SU-DHL-6 (cell line): ENCODE data around the gene GSTO2.
"Not testable (repeated sequence)": the region's sequence is repeated elsewhere in the genome, so short reads cannot be mapped to it uniquely, and the experiment has no call there.

ENCODE experiments used
- H2AFZ ChIP-seq: fragments of 200-600 bp; sonication (generic); 2 replicates; pipeline ENCODE4 v1.6.1; 2014; ENCODE audit warnings: low read depth, mild to moderate bottlenecking, moderate library complexity, mixed read lengths, antibody characterized with exemption, low read length; ENCODE audit not compliant: severe bottlenecking
- H3F3A ChIP-seq: fragments of 200-600 bp; shearing (Covaris generic); 2 replicates; pipeline ENCODE4 v1.6.0; 2016; ENCODE audit warnings: antibody characterized with exemption, mild to moderate bottlenecking; ENCODE audit not compliant: insufficient read depth
- H3K27ac ChIP-seq: fragments of 200-600 bp; sonication (generic); 2 replicates; pipeline ENCODE4 v1.5.1; 2016; ENCODE audit warnings: low read depth, mild to moderate bottlenecking, low read length, moderate library complexity, mixed read lengths
- H3K27me3 ChIP-seq: fragments of 200-600 bp; sonication (generic), shearing (Covaris generic); 2 replicates; pipeline ENCODE4 v1.6.0; 2014; ENCODE audit warnings: mild to moderate bottlenecking, low read length
- H3K36me3 ChIP-seq: fragments of 200-600 bp; sonication (generic); 2 replicates; pipeline ENCODE4 v1.6.1; 2014; ENCODE audit warnings: mild to moderate bottlenecking, low read length, mixed read lengths
- H3K4me2 ChIP-seq: fragments of 300-600, 200-600 bp; shearing (Covaris generic), sonication (generic); 2 replicates; pipeline ENCODE4 v1.6.0; 2014; ENCODE audit warnings: low read length, low read depth, mild to moderate bottlenecking; ENCODE audit not compliant: poor library complexity, severe bottlenecking
- H3K4me3 ChIP-seq: fragments of 200-600 bp; sonication (generic); 2 replicates; pipeline ENCODE4 v1.5.1; 2014; ENCODE audit warnings: antibody characterized with exemption, low read length, mild to moderate bottlenecking, mixed read lengths; ENCODE audit not compliant: insufficient read depth, poor library complexity, severe bottlenecking
- H3K79me2 ChIP-seq: fragments of 200-600 bp; sonication (generic); 2 replicates; pipeline ENCODE4 v1.6.1; 2014; ENCODE audit warnings: mild to moderate bottlenecking, low read length, moderate library complexity; ENCODE audit not compliant: insufficient read depth
- H3K9ac ChIP-seq: fragments of 200-600 bp; sonication (generic); 2 replicates; pipeline ENCODE4 v1.7.0; 2014; ENCODE audit warnings: mild to moderate bottlenecking, low read length
- H3K9me2 ChIP-seq: fragments of 200-600 bp; sonication (generic); replicated peaks from 2 replicates; pipeline ENCODE4 v1.6.1; 2014; ENCODE audit warnings: low read length; ENCODE audit not compliant: insufficient read depth
- H3K9me3 ChIP-seq: fragments of 200-600 bp; sonication (generic); 2 replicates; pipeline ENCODE4 v1.6.1; 2014; ENCODE audit warnings: low read length, mixed read lengths; ENCODE audit not compliant: insufficient read depth
- H4K20me1 ChIP-seq: fragments of 200-600 bp; sonication (generic); 2 replicates; pipeline ENCODE4 v1.6.1; 2014; ENCODE audit warnings: low read depth, mild to moderate bottlenecking, antibody characterized with exemption, low read length, moderate library complexity, mixed read lengths
- CTCF ChIP-seq: fragments of 200-600 bp; sonication (generic); IDR thresholded peaks from one replicate; pipeline ENCODE4 v1.5.1; 2017; ENCODE audit warnings: antibody characterized with exemption, mild to moderate bottlenecking, low read length, moderate library complexity; ENCODE audit not compliant: insufficient read depth, poor library complexity, severe bottlenecking
- EZH2phosphoT487 ChIP-seq: fragments of 200-600 bp; sonication (generic), shearing (Covaris generic); conservative IDR thresholded peaks from 2 replicates; pipeline ENCODE4 v1.6.1; 2018; ENCODE audit warnings: mild to moderate bottlenecking, antibody characterized with exemption, low read length, moderate library complexity, mixed read lengths

Gene GSTO2

GRCh38 chr10:104240078-104240477 is 28.9 kb upstream of the GSTO2 start:
- H3K9me2 ChIP-seq: no peaks in the 10 kb centered on the region
- no peak for TF ChIP-seq EZH2phosphoT487
- no peak for TF ChIP-seq CTCF
- H3K9ac ChIP-seq: no peak overlapping the region
- no peak overlapping the region for H3K27ac ChIP-seq
- H3K36me3 ChIP-seq: no peaks in the 10 kb centered on the region
- H3K4me2 ChIP-seq: no peak overlapping the region
- H3F3A ChIP-seq: no peaks in the 10 kb centered on the region
- H3K79me2 ChIP-seq: no peaks in the 10 kb centered on the region
- 0 out of 2 replicates have a peak, but pooled peaks cover 8% of the 10 kb centered on the region for H3K9me3 ChIP-seq
- no peaks in the 10 kb centered on the region for H4K20me1 ChIP-seq
- no peak overlapping the region for H2AFZ ChIP-seq
- no peak overlapping the region for H3K4me3 ChIP-seq
- no peaks in the 10 kb centered on the region for H3K27me3 ChIP-seq

- H3K79me2 ChIP-seq: no peaks in the 10 kb centered on the region
- H3K9ac ChIP-seq: no peak overlapping the region
- no peak overlapping the region for H3K4me3 ChIP-seq
- TF ChIP-seq CTCF: no peak
- no peak for TF ChIP-seq EZH2phosphoT487
- no peak overlapping the region for H3K27ac ChIP-seq
- H3K36me3 ChIP-seq: no peaks in the 10 kb centered on the region
- no peaks in the 10 kb centered on the region for H3K27me3 ChIP-seq
- no peak overlapping the region for H2AFZ ChIP-seq
- no peaks in the 10 kb centered on the region for H3F3A ChIP-seq
- no peaks in the 10 kb centered on the region for H4K20me1 ChIP-seq
- H3K4me2 ChIP-seq: no peak overlapping the region
- no peaks in the 10 kb centered on the region for H3K9me3 ChIP-seq
- H3K9me2 ChIP-seq: no peaks in the 10 kb centered on the region
Measured at GRCh38 chr10:104242545-104242944, 26.4 kb upstream of the GSTO2 start.

- not testable (repeated sequence) for H3K36me3 ChIP-seq, H3K4me3 ChIP-seq, H3K79me2 ChIP-seq, H3F3A ChIP-seq, H3K9me3 ChIP-seq, H3K27me3 ChIP-seq, H3K9me2 ChIP-seq, H3K9ac ChIP-seq, H3K4me2 ChIP-seq, H2AFZ ChIP-seq, H4K20me1 ChIP-seq, H3K27ac ChIP-seq
Measured at GRCh38 chr10:104243009-104243408, 26.0 kb upstream of the GSTO2 start.

- Histone ChIP-seq H3K36me3 (no peaks in the 10 kb centered on the region), H3K4me2 (no peak overlapping the region), H3K9me3 (no peaks in the 10 kb centered on the region), H3K27me3 (no peaks in the 10 kb centered on the region), H2AFZ (no peak overlapping the region), H3K9ac (no peak overlapping the region), H4K20me1 (no peaks in the 10 kb centered on the region), H3F3A (no peaks in the 10 kb centered on the region), H3K27ac (no peak overlapping the region), H3K4me3 (no peak overlapping the region), H3K79me2 (no peaks in the 10 kb centered on the region), H3K9me2 (no peaks in the 10 kb centered on the region)
- TF ChIP-seq EZH2phosphoT487: no peak
- no peak for TF ChIP-seq CTCF
Measured at GRCh38 chr10:104243512-104243911, 25.5 kb upstream of the GSTO2 start.
